MM.1S (cell line): Measurements from ENCODE around the gene ARFGEF3.

Source experiments
- CTCF ChIP-seq: fragments of 300-600 bp; sonication (generic); IDR thresholded peaks from 2 replicates; pipeline ENCODE4 v1.5.1; 2016; ENCODE audit warnings: antibody characterized with exemption, low read length, mixed read lengths
- EZH2 ChIP-seq: fragments of 300-600 bp; sonication (generic); optimal IDR thresholded peaks from 2 replicates; pipeline ENCODE3; 2017; ENCODE audit warnings: low read depth, mild to moderate bottlenecking, antibody characterized with exemption, low read length, mixed read lengths

GRCh38 chr6:138389551-138389950, 227.8 kb downstream of the ARFGEF3 start:
- no peak for TF ChIP-seq CTCF
- TF ChIP-seq EZH2 = no peak
